Measurements from ENCODE around the gene RSRP1.
"Not testable (repeated sequence)": the region's sequence is repeated elsewhere in the genome, so short reads cannot be mapped to it uniquely, and the experiment has no call there.

The RSRP1 gene

GRCh38 chr1:25247024-25247828 lies at the start of gene RSRP1:
Gene RSRP1 (minus strand): TSS chr1:25247454. CDS start chr1:25246963, 491 bp downstream.
- DNase-seq: peak; percentile 99

GRCh38 chr1:25296501-25296900 lies 49.2 kb upstream of the RSRP1 start:
- DNase-seq: not testable (repeated sequence)

GRCh38 chr1:25294889-25295826 lies 47.9 kb upstream of the RSRP1 start:
- DNase-seq: not testable (repeated sequence)

GRCh38 chr1:25293426-25293825 lies 46.2 kb upstream of the RSRP1 start:
- DNase-seq: not testable (repeated sequence)

GRCh38 chr1:25290043-25290442 lies 42.8 kb upstream of the RSRP1 start:
- DNase-seq: peak; percentile 5

DNA sequence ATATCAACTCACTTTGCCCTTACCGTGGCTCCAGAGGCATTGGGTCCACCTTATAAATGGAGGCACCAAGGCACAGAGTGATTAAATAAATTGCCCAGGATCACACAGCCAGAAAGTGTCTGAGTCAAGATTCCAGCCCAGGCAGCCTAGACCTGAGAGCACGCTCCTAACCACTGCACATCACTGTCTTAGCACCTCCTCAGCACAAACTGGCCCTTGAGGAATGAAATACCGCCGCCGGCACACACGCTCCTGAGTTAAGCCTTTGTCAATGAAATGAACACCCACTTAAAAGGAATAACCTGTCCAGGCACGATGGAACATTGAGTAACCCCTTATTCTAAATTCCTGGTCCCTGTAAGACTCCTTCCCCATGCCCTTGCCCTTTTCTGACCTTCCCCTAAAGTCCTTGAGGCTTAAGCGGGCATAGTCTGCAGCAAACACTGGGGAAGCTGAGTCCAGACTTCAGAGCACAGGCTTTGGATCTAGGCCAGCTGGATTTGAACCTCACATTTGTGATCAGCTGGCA lies 41.4 kb upstream of the RSRP1 start:
- not testable (repeated sequence) for DNase-seq

- not testable (repeated sequence) for DNase-seq
These were observed 39.9 kb upstream of the RSRP1 start for GRCh38 chr1:25287164-25287563.

- not testable (repeated sequence) for DNase-seq
These were observed 38.6 kb upstream of the RSRP1 start for GRCh38 chr1:25285862-25286261.

- not testable (repeated sequence) for DNase-seq
These were observed 32.4 kb upstream of the RSRP1 start for GRCh38 chr1:25279693-25280111.

DNA sequence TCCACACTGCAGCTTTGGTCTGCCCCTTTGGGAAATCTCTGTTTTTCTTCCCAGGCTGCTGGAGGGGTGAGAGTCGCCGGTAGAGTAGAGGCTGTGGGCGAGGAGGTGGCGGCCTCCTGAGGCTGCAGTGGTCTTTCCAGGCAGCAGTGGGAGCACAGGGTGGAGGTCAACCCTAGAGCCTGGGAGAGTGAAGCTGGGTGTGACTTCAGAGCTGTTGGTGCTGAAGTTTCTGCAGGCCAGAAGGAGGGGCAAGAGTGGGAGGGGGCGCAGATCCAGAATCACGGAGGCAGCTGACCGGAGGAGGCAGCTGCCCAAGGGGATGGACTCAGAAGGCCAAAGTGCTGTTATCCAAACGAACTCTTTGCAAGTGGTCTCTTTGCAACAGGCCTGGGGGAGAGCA lies 31.5 kb upstream of the RSRP1 start:
- not testable (repeated sequence) for DNase-seq

GRCh38 chr1:25278358-25278757 lies 31.1 kb upstream of the RSRP1 start:
- not testable (repeated sequence) for DNase-seq

GRCh38 chr1:25277295-25277694 lies 30.0 kb upstream of the RSRP1 start:
- not testable (repeated sequence) for DNase-seq

GRCh38 chr1:25275648-25276047 lies 28.4 kb upstream of the RSRP1 start:
- not testable (repeated sequence) for DNase-seq

DNA sequence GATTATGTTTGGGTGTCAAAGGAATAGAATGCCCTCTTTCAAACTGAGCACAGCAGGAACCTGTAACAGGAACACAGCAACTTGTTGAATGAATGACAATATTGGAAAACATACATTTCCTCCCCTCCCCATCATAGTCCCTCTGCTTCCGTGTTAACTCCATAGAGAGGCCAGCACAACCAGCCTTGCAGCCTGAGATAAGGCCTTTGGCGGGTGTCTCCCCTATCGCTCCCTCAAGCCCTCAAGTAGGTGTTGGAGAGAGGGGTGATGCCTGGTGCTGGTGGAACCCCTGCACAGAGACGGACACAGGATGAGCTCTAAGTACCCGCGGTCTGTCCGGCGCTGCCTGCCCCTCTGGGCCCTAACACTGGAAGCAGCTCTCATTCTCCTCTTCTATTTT lies 25.0 kb upstream of the RSRP1 start, which contains the start of gene RHD:
Gene RHD (plus strand): TSS at position 272 of the 400 bp plus-strand sequence. CDS start 39 bp downstream, at position 311.
- DNase-seq: not testable (repeated sequence)

DNA sequence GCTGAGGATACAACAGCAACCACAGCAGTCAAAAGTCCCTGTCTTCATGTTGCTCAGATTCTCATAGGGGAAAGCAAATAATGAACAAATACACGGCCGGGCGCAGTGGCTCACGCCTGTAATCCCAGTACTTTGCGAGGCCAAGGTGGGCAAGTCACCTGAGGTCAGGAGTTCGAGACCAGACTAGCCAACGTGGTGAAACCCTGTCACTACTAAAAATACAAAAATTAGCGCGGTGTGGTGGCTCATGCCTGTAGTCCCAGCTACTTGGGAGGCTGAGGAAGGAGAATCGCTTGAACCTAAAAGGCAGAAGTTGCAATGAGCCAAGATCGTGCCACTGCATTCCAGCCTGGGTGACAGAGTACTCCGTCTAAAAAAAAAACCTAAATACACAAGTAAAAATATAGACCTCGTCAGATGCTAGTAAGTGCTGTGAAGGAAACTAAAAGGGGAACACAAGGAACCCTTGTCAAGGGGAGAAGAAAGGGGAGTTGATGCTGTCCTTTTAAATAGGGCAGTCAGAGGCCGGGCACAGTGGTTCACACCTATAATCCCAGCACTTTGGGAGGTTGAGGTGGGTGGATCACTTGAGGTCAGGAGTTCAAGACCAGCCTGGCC lies 21.0 kb upstream of the RSRP1 start:
- not testable (repeated sequence) for DNase-seq

- peak; percentile 90 for DNase-seq
These were observed 20.3 kb upstream of the RSRP1 start for GRCh38 chr1:25267288-25268142.

DNA sequence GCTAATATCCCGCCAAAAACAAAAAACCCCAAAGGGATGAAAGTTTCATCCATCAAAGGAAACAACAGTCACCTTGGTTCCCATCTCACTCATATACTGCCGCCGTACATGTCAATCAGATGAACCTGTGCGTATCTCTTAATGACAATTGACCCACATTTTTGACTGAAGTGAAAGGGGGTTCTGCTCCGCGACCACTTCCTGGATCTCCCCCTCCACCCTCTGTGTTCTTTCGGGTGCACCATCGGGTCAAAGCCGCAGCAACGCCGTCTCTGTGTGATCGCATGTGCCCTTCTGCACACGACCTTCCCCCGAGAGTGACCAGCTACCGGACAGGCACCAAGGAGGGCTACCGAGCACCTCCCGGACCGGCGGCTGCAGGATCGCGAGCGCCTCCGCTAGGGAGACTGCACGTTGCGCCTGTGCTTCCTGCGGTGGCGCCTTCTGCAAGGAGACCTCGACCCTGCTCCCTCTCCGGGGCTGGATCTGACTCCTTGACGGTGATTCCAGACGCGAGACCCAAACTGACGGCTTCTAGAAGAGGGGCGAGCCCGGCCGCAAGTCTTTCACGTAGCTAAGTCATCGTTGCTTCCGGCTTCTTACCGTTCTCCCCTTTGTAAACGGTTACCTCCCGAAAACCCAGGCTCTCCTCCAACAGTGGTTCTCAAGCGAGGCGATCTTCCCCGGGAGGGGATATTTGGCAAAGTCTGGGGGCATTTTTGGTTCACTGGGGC lies 19.5 kb upstream of the RSRP1 start:
- not testable (repeated sequence) for DNase-seq

GRCh38 chr1:25260336-25260735 lies 13.1 kb upstream of the RSRP1 start:
- not testable (repeated sequence) for DNase-seq

- DNase-seq: not testable (repeated sequence)
These were observed 12.6 kb upstream of the RSRP1 start for GRCh38 chr1:25259813-25260212.

DNA sequence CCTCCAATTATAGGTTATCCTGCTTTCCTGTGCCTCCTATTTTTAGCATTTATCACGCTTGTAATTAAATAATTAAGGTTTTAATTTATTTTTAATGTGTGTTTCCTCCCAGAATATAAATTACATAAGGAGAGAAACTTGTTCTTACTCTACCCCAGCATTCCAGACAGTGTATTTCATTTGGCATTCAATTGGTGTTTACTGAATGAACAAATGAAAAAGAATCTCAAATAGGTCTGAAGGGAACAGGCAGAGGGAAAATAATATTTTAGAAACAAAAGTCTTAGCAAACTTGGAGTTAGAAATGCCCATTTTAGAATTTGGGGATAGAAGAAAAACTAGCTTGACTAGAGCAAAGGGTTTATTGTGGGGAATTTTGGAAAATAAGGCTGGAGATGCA lies 9.9 kb upstream of the RSRP1 start:
- DNase-seq: no peak

GRCh38 chr1:25256578-25256965 lies 9.3 kb upstream of the RSRP1 start:
- no peak for DNase-seq
